BLaER1 (cell line): ENCODE data around the gene GOLGA5.
"Not testable (repeated sequence)": the region's sequence is repeated elsewhere in the genome, so short reads cannot be mapped to it uniquely, and the experiment has no call there.

Experiments used
- H3K27ac ChIP-seq: shearing (Covaris generic); formaldehyde crosslinking; 2 replicates; pipeline ENCODE4 v1.8.1; 2022
- H3K27me3 ChIP-seq: shearing (Covaris generic); formaldehyde crosslinking; 2 replicates; pipeline ENCODE4 v1.8.1; 2022
- H3K36me3 ChIP-seq: shearing (Covaris generic); formaldehyde crosslinking; 2 replicates; pipeline ENCODE4 v1.8.1; 2022
- H3K4me1 ChIP-seq: shearing (Covaris generic); formaldehyde crosslinking; 2 replicates; pipeline ENCODE4 v1.8.1; 2022
- H3K4me2 ChIP-seq: shearing (Covaris generic); formaldehyde crosslinking; 2 replicates; pipeline ENCODE4 v1.8.1; 2022
- H3K4me3 ChIP-seq: shearing (Covaris generic); formaldehyde crosslinking; 2 replicates; pipeline ENCODE4 v1.8.1; 2022
- H3K9ac ChIP-seq: shearing (Covaris generic); formaldehyde crosslinking; 2 replicates; pipeline ENCODE4 v1.8.1; 2022
- H3K9me3 ChIP-seq: shearing (Covaris generic); formaldehyde crosslinking; 2 replicates; pipeline ENCODE4 v1.8.1; 2022
- H4K20me1 ChIP-seq: shearing (Covaris generic); formaldehyde crosslinking; 2 replicates; pipeline ENCODE4 v1.8.1; 2022
- Cebpa-rat ChIP-seq: shearing (Covaris generic); IDR thresholded peaks from 2 replicates; pipeline ENCODE4 v1.8.1; 2022

The GOLGA5 gene

DNA sequence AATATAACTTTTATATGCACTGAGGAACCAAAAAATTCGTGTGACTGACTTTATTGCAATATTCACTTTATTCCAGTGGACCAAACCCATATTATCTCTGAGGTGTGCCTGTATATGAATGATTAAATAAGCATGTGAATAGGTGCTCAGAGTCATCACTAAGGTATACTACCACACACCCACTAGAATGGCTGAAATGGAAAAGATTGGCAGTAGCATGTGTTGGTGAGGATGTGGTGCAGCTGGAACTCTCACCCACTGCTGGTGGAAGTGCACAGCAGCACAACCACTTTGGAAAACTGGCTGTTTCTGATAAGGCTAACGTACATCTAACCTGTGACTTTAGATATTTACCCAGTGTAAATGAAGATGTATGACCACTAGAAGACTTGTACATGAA is 36.8 kb downstream of the GOLGA5 start:
- TF ChIP-seq Cebpa-rat, result no peak
- Histone ChIP-seq H4K20me1 (no peaks in the 10 kb centered on the region), H3K9me3 (no peaks in the 10 kb centered on the region), H3K9ac (no peak overlapping the region), H3K4me1 (no peaks in the 10 kb centered on the region), H3K36me3 (peaks cover 87% of the 10 kb centered on the region), H3K27ac (no peak overlapping the region), H3K4me3 (no peak overlapping the region), H3K27me3 (no peaks in the 10 kb centered on the region), H3K4me2 (no peak overlapping the region)

- Histone ChIP-seq H3K4me2 (no peak overlapping the region), H3K27me3 (no peaks in the 10 kb centered on the region), H3K9ac (no peak overlapping the region), H3K36me3 (peaks cover 86% of the 10 kb centered on the region), H3K4me1 (no peaks in the 10 kb centered on the region), H3K27ac (no peak overlapping the region), H4K20me1 (no peaks in the 10 kb centered on the region), H3K9me3 (no peaks in the 10 kb centered on the region), H3K4me3 (no peak overlapping the region)
- TF ChIP-seq Cebpa-rat, result no peak
Measured at GRCh38 chr14:92832137-92832700, 38.1 kb downstream of the GOLGA5 start.

- H3K27ac ChIP-seq, result no peak overlapping the region
- no peak for TF ChIP-seq Cebpa-rat
- no peak overlapping the region for H3K4me2 ChIP-seq
Measured at GRCh38 chr14:92841930-92842329, 47.8 kb downstream of the GOLGA5 start.

DNA sequence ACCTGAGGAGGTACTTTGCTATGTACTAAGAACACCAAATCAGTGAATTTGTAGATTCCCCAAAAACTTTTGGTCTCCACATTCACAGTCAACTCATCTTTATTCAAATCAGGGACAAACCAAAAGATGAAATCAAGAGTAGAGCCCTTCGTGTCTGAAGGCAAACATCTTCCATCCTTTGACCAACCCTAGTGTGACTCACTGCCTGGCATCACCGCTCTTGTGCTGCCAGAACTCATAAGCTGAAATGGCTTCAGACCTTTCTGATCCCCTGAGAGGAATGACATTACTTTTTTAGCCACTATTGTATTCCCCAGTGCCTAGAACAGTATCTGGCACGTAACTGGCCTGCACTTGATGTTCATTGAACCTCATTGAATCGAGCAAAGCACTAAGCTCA is 50.1 kb downstream of the GOLGA5 start:
- no peak overlapping the region for H3K4me2 ChIP-seq

More at GRCh38 chr14:92841930-92842329, 47.8 kb downstream of the GOLGA5 start:
- H3K9me3 ChIP-seq, result no peaks in the 10 kb centered on the region
- H3K4me1 ChIP-seq, result peaks cover 14% of the 10 kb centered on the region
- H4K20me1 ChIP-seq, result no peaks in the 10 kb centered on the region
- peaks cover 50% of the 10 kb centered on the region for H3K36me3 ChIP-seq
- no peak overlapping the region for H3K4me3 ChIP-seq
- no peaks in the 10 kb centered on the region for H3K27me3 ChIP-seq
- H3K9ac ChIP-seq, result no peak overlapping the region

DNA sequence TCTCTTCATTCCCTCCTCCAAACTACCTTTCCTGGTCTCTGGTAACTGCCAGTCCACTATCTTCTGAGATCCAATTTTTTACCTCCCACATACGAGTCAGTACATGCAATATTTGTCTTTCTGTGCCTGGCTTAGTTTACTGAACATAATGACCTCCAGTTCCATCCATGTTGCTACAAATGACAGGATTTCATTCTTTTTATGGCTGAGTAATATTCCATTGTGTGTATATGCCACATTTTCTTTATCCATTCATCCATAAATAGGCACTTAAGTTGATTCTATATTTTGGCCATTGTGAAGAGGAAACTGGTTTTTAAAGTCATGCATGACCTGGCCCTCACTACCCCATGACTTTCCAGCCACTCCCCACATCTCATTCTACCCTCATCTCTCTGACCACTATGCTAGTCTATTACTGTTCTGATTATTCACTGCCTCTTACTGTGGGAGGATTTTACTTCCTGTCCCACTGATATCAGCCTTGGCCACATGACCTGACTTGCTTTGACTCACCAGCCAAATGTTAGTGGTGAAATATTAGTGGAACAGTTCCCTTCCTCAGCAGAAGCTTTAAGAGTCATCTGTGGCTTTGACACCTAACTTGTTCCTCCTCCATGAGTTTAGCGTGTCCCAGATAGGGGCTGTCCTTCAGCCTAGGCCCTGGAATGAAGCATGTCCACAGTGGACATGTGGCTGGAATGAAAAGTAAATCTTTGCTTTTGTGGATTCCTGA is 52.2 kb downstream of the GOLGA5 start:
- H3K36me3 ChIP-seq, result peaks cover 8% of the 10 kb centered on the region
- no peak overlapping the region for H3K27ac ChIP-seq
- H3K9ac ChIP-seq, result no peak overlapping the region
- peaks cover 40% of the 10 kb centered on the region for H3K4me1 ChIP-seq
- 0 out of 2 replicates have a peak overlapping the region, but pooled peaks have one; percentile 0 for H3K4me2 ChIP-seq
- H4K20me1 ChIP-seq, result no peaks in the 10 kb centered on the region
- no peak overlapping the region for H3K4me3 ChIP-seq
- 0 out of 2 replicates have a peak, but pooled peaks cover 7% of the 10 kb centered on the region for H3K9me3 ChIP-seq
- TF ChIP-seq Cebpa-rat, result no peak
- H3K27me3 ChIP-seq, result no peaks in the 10 kb centered on the region

More for the DNA sequence above, 50.1 kb downstream of the GOLGA5 start:
- no peak overlapping the region for H3K4me3 ChIP-seq
- H3K9me3 ChIP-seq, result no peaks in the 10 kb centered on the region
- no peak overlapping the region for H3K9ac ChIP-seq
- TF ChIP-seq Cebpa-rat, result no peak
- peaks cover 28% of the 10 kb centered on the region for H3K36me3 ChIP-seq
- H3K4me1 ChIP-seq, result peaks cover 30% of the 10 kb centered on the region
- no peaks in the 10 kb centered on the region for H4K20me1 ChIP-seq
- H3K27me3 ChIP-seq, result no peaks in the 10 kb centered on the region
- H3K27ac ChIP-seq, result no peak overlapping the region

GRCh38 chr14:92847278-92847677 is 53.2 kb downstream of the GOLGA5 start:
- Histone ChIP-seq H4K20me1 (no peaks in the 10 kb centered on the region), H3K36me3 (no peaks in the 10 kb centered on the region), H3K4me2 (0 out of 2 replicates have a peak overlapping the region, but pooled peaks have one; percentile 3), H3K27me3 (no peaks in the 10 kb centered on the region), H3K4me1 (peaks cover 40% of the 10 kb centered on the region), H3K4me3 (no peak overlapping the region), H3K9ac (no peak overlapping the region), H3K27ac (no peak overlapping the region), H3K9me3 (0 out of 2 replicates have a peak, but pooled peaks cover 7% of the 10 kb centered on the region)
- TF ChIP-seq Cebpa-rat, result no peak

- Histone ChIP-seq H3K9ac (no peak overlapping the region), H3K4me2 (0 out of 2 replicates have a peak overlapping the region, but pooled peaks have one; percentile 3), H3K36me3 (no peaks in the 10 kb centered on the region), H4K20me1 (no peaks in the 10 kb centered on the region), H3K27ac (no peak overlapping the region), H3K27me3 (no peaks in the 10 kb centered on the region), H3K4me3 (no peak overlapping the region), H3K4me1 (peaks cover 40% of the 10 kb centered on the region), H3K9me3 (peaks cover 11% of the 10 kb centered on the region; the same call in 1 of the 2 replicates)
- TF ChIP-seq Cebpa-rat, result no peak
Measured at GRCh38 chr14:92847749-92848148, 53.6 kb downstream of the GOLGA5 start.

- Histone ChIP-seq H3K4me2 (peak overlapping the region; percentile 32), H3K4me3 (no peak overlapping the region), H3K9ac (no peak overlapping the region), H3K4me1 (peaks cover 40% of the 10 kb centered on the region), H3K9me3 (peaks cover 13% of the 10 kb centered on the region; the same call in 1 of the 2 replicates), H3K27me3 (no peaks in the 10 kb centered on the region), H4K20me1 (no peaks in the 10 kb centered on the region), H3K27ac (no peak overlapping the region), H3K36me3 (no peaks in the 10 kb centered on the region)
- no peak for TF ChIP-seq Cebpa-rat
Measured at GRCh38 chr14:92848887-92849286, 54.8 kb downstream of the GOLGA5 start.

DNA sequence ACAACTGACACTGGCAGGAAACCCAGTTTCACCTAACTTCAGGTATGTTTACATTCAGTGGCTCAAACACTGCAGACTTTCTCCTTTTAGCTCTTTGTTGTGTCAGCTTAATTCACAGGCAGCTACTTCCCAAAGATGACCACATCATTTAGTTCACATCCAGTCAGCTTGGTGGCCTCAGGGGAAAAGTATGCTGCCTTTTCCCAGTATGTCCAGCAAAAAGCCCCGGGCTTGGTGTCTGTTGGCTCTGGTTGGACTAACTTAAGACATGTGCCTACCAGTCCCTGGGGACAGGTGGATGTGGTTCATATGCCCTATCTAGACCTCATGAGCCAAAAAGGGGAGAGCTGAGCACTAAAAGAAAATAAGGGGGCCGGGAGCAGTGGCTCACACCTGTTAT is 56.4 kb downstream of the GOLGA5 start:
- no peak overlapping the region for H3K9ac ChIP-seq
- H3K36me3 ChIP-seq, result no peaks in the 10 kb centered on the region
- H3K27me3 ChIP-seq, result no peaks in the 10 kb centered on the region
- H3K27ac ChIP-seq, result no peak overlapping the region
- no peak overlapping the region for H3K4me3 ChIP-seq
- H3K4me1 ChIP-seq, result peaks cover 34% of the 10 kb centered on the region
- TF ChIP-seq Cebpa-rat, result no peak
- peaks cover 13% of the 10 kb centered on the region; the same call in 1 of the 2 replicates for H3K9me3 ChIP-seq
- peak overlapping the region; percentile 18; the same call in 1 of the 2 replicates for H3K4me2 ChIP-seq
- no peaks in the 10 kb centered on the region for H4K20me1 ChIP-seq

GRCh38 chr14:92853136-92853535 is 59.0 kb downstream of the GOLGA5 start:
- not testable (repeated sequence) for H3K36me3 ChIP-seq, H3K27me3 ChIP-seq, H4K20me1 ChIP-seq, H3K4me3 ChIP-seq, H3K4me2 ChIP-seq, H3K27ac ChIP-seq, H3K9ac ChIP-seq
- Histone ChIP-seq H3K4me1 (peaks cover 16% of the 10 kb centered on the region), H3K9me3 (peaks cover 13% of the 10 kb centered on the region; the same call in 1 of the 2 replicates)
